ENCODE data around the gene KIF5C.

DNA sequence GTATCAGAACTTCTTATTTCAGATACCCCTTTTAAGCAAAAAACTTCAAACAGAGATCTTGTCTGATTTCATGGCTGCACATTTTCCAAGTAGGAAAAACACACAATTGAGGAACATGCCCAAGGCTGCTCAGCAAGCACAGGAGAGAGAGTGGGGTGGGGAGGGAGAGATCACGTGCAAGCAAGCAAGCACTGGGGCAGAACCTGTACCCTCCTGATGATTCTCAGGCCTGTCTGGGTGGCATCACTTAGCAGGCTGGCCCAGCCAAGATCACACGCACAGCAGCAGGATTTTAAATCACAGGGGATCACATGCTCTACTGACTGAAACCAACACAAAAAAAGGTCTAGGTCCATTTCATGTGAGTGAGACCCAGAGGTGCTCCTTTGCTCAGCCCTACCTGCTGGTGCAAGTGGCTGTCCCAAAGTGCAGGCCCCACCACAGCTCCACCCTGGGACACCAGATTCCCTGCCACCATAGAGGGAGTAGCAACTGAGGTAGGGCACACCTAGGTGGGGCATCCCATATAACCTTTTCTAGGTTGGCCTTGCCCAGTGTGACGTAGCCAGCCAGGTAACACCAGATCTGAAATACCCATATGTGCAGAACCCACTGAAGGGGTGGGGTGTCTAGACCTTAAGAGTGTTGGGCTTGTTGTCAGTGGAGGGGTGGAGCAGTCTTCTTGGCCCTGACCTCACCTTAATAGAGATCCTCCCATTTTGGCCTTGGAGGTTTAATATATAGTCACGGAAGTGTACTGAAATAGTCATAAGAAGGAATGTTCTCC is 161.7 kb downstream of the KIF5C start:
- TF ChIP-seq, protein P1, sequence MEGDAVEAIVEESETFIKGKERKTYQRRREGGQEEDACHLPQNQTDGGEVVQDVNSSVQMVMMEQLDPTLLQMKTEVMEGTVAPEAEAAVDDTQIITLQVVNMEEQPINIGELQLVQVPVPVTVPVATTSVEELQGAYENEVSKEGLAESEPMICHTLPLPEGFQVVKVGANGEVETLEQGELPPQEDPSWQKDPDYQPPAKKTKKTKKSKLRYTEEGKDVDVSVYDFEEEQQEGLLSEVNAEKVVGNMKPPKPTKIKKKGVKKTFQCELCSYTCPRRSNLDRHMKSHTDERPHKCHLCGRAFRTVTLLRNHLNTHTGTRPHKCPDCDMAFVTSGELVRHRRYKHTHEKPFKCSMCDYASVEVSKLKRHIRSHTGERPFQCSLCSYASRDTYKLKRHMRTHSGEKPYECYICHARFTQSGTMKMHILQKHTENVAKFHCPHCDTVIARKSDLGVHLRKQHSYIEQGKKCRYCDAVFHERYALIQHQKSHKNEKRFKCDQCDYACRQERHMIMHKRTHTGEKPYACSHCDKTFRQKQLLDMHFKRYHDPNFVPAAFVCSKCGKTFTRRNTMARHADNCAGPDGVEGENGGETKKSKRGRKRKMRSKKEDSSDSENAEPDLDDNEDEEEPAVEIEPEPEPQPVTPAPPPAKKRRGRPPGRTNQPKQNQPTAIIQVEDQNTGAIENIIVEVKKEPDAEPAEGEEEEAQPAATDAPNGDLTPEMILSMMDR (IDR thresholded peaks at IDR 0.05): no peak
- no peak for TF ChIP-seq POLR2AphosphoS5 (IDR thresholded peaks at IDR 0.05)
- no peak for TF ChIP-seq POLR2A (IDR thresholded peaks at IDR 0.05)

All from stomach (tissue), 4 donors.